ENCODE data around the gene FOXC1. TPM values are rescaled to one million over a fixed set of nuclear protein-coding genes. Genes with fewer than 3 reads are reported as not detected.

The FOXC1 gene
- total RNA-seq, 2 donors from 2014 or later: 13.5 to 23.6 TPM

DNA sequence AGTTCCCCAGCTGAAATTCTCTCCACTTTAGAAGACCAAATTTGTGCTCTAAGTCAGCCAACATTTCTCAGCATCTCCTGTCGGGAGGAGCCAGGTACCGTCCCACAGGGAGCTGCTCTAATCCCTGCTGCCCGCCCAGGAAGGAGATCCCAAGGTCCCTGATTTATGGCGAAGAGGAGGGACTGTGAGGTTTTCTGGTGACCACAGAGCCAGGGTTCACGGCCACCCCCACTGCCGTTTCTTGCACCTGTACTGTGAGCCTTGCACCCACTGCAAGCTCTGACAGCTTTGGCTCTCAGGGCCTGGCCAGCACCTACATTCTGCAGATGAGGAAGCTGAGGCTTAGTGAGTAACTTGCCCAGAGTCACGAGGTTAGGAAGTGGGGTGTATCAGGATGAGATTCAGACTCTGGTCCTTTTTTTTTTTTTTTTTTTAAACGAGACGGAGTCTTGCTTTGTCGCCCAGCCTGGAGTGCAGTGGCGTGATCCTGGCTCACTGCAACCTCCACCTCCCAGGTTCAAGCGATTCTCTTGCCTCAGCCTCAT lies 34.9 kb downstream of the FOXC1 start:
- H3K27me3 ChIP-seq: no peaks in the 10 kb centered on the region
- DNase-seq (ENCODE audit: low spot score): no peak
- H3K36me3 ChIP-seq: no peaks in the 10 kb centered on the region
- no peaks in the 10 kb centered on the region for H3K9me3 ChIP-seq
- TF ChIP-seq, protein P1, sequence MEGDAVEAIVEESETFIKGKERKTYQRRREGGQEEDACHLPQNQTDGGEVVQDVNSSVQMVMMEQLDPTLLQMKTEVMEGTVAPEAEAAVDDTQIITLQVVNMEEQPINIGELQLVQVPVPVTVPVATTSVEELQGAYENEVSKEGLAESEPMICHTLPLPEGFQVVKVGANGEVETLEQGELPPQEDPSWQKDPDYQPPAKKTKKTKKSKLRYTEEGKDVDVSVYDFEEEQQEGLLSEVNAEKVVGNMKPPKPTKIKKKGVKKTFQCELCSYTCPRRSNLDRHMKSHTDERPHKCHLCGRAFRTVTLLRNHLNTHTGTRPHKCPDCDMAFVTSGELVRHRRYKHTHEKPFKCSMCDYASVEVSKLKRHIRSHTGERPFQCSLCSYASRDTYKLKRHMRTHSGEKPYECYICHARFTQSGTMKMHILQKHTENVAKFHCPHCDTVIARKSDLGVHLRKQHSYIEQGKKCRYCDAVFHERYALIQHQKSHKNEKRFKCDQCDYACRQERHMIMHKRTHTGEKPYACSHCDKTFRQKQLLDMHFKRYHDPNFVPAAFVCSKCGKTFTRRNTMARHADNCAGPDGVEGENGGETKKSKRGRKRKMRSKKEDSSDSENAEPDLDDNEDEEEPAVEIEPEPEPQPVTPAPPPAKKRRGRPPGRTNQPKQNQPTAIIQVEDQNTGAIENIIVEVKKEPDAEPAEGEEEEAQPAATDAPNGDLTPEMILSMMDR (IDR thresholded peaks at IDR 0.05): no peak
- H3K4me1 ChIP-seq: no peaks in the 10 kb centered on the region
- H3K27ac ChIP-seq: no peak overlapping the region
- H3K4me3 ChIP-seq: no peak overlapping the region

DNA sequence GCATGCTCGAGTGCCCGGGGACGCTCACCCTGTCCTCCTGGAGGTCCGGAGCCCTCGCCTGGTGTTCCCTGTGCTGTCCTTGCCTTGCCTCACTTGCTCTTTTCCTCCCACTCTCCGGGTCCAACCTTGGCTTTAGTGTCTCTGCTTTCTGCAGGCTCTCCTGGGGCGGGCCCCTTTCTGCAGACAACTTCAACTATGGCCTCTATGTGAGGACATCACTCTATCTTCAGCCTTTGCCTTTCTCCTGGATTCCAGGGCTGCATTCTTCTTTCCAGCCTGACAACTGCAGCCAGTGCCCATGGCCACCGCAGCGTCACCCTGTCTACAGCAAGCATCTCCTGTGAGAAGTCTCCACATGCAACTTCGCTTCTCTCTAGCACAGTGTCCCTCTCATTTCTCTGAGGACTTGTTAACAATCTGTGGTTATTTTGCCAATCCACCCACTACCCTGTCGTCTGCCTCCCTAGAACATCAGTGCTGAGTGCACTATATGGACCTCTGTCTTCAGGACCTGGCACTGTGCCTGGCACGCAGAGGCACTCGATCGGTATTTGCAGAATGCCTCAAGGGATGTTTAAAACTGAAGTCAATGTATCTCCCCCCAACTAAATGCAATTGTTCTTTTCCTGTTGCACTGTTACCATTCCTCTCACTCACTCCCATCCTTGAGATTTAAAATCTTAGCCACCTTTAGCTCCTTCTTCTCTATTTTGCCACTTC lies 35.9 kb downstream of the FOXC1 start:
- H3K27me3 ChIP-seq: no peaks in the 10 kb centered on the region
- no peaks in the 10 kb centered on the region for H3K4me1 ChIP-seq
- H3K36me3 ChIP-seq: no peaks in the 10 kb centered on the region
- H3K4me3 ChIP-seq: no peak overlapping the region
- TF ChIP-seq, protein P1 (IDR thresholded peaks at IDR 0.05): no peak
- no peaks in the 10 kb centered on the region for H3K9me3 ChIP-seq
- H3K27ac ChIP-seq: no peak overlapping the region
- DNase-seq (ENCODE audit: low spot score): no peak

DNA sequence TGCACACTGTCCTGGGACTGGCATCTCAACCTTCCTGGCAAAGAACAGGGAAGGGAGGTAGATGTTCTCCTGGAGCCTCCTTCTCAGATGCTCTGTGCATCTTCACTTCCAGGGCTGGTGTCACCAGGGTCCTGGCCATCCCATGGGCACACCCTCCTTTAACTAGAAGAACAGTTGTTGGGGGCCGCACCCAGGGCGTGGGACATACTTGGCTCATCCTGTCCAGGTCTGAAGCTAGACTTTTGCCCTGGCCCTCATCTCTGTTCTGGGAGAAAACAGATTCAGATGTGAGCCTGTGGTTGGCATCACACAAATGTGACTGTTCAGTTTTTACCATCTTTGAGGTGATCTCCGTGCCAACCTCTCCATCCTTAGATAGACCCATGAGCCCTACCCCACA lies 41.6 kb downstream of the FOXC1 start:
- H3K27me3 ChIP-seq: no peaks in the 10 kb centered on the region
- H3K36me3 ChIP-seq: no peaks in the 10 kb centered on the region
- H3K4me3 ChIP-seq: no peak overlapping the region
- DNase-seq (ENCODE audit: low spot score): no peak
- H3K27ac ChIP-seq: no peak overlapping the region
- H3K4me1 ChIP-seq: no peaks in the 10 kb centered on the region
- no peaks in the 10 kb centered on the region for H3K9me3 ChIP-seq
- TF ChIP-seq, protein P1 (IDR thresholded peaks at IDR 0.05): no peak

DNA sequence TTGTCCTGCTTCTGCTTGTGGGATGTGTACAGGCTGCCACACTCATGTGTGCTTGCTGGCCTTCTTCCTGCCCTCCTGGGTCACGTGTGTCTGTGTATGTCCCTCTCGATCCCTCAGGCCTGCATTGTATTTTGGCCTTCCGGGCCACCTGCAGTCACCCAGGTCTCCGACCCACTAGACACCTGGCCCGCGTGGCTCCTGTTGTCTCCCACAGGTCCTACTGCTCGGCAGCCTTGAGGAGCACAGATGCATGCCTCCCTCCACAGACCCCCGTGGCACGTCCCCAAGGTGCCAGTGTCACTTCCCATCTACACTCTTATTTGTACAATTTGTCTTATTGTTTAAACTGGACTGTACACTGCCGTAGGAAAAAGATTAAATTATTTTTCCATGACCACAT lies 43.1 kb downstream of the FOXC1 start:
- Histone ChIP-seq H3K4me3 (no peak overlapping the region), H3K4me1 (no peaks in the 10 kb centered on the region), H3K9me3 (no peaks in the 10 kb centered on the region), H3K36me3 (no peaks in the 10 kb centered on the region), H3K27me3 (no peaks in the 10 kb centered on the region), H3K27ac (no peak overlapping the region)
- TF ChIP-seq, protein P1 (IDR thresholded peaks at IDR 0.05): no peak
- DNase-seq (ENCODE audit: low spot score): no peak

DNA sequence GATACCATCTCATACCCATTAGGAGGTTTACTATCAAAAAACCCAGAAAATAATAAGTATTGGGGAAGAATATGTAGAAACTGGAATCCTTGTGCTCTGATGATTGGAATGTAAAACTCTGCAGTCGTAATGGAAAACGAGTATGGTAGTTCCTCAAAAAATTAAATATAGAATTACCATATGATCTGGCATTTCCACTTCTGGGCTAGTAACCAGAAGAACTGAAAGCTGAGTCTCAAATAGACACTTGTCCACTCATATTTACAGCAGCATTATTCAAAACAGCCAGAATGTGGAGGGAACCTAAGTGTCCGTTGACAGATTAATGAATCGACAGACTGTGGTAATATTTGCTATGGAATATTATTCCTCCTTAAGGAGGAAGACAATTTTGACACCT lies 44.3 kb downstream of the FOXC1 start:
- Histone ChIP-seq H3K4me1 (no peaks in the 10 kb centered on the region), H3K27ac (no peak overlapping the region), H3K9me3 (no peaks in the 10 kb centered on the region), H3K4me3 (no peak overlapping the region), H3K27me3 (no peaks in the 10 kb centered on the region), H3K36me3 (no peaks in the 10 kb centered on the region)
- TF ChIP-seq, protein P1 (IDR thresholded peaks at IDR 0.05): no peak
- DNase-seq (ENCODE audit: low spot score): no peak
